DMS53 treated with DMSO at 0.1 percent for 48 hours (cell line): ENCODE data around the gene TMEM185B.
A peak's percentile ranks its signal among the peaks of the same experiment; 100 is the strongest.
"Not testable (repeated sequence)": the region's sequence is repeated elsewhere in the genome, so short reads cannot be mapped to it uniquely, and the experiment has no call there.

Source experiments
- DNase-seq: peaks from one replicate; lab custom pipeline; 2025; ENCODE audit not compliant: unreplicated experiment; lab: John Stamatoyannopoulos, UW

Gene TMEM185B

DNA sequence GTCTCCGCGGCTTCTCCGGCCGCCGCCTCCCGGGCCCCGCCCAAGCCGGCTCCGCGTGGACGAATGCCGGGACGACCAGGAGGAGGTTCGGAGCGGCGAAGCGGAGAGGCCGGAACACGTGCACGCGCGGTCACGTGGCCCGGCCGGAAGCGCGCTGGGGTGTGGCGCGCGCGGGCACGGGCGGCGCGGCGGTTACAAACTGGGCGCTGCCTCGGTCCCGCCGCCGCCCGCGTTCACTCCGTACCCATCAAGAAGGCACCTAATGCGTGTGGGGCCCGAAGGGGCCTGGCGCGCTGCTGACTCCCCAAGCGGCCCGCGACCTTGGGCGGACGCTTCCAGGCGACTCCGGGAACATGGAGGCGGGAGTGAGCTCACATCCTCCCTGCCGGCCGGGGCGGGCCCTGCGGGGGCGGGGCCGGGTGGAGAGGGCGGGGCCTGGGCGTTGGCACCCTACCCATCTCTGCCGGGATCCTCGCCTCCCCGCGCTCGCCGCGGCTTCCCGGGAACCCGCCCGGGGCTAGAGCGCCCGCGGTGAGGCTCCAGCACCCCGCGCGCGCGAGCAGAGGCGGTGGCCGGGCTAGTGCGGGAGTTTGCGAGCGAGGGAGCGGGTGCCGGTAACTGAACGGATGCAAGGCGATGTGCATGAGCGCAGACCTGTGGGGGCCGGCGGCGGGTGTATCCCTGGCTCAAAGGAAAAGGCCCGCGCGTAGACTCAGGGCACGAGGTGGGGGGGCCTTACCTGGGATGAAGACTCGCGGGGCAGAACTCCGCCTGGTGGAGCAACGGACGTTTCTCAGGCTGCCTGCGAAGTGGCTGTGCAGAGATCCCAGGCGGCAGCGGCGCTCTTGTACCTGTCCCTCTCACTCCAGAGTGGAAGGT lies at the start of gene TMEM185B:
TMEM185B (minus strand) TSS at position 367 of the 879 bp plus-strand sequence. CDS start 424 bp downstream, outside the sequence.
- DNase-seq, result peak; percentile 77

DNA sequence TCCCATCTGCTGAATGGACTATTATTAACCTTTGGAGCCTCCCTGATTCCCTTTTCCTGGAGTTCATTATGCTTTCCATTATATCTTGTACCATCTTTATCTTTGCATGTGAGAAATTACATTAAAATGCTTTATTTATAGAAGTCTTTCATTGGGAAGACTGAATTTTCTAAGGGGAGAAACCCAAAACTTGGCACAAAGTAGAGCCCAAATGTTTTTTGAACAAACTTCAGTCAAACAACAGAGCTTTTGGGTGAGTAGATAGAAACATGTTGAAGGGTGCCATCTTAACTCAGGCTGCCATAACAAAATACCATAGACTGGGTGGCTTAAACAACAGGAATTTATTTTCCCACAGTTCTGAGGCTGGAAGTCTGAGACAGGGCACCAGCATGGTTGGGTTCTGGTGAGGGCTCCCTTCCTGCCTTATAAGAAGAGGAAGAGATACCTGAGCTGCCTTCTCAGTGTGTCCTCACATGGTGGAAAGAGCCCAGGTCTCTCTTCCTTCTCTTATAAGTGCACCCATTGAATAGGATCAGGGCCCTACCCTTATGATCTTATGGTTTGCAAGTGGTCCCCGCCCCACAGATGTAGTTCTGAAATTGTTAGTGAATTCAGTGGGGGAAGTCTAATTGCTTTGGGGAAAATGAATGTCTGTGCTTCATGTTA lies 48.6 kb upstream of the TMEM185B start:
- no peak for DNase-seq

DNA sequence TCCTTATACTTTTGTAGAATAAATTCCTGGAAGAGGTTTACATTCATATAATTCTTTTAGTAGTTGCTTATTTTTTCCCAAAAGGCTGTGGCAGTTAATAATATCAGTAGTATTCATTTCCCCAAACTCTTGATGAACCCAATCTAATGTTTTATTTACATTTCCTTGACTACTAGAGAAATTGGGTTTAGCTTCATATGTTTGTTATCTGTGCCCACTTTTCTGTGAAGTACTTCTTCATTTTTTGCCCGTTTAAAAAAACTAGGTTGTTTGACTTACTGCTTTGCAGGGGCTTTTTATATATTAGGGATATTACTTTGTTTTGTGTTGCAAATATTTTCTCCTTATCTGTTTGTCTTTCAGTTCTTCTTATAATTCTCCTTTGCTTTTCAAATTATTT lies 46.6 kb upstream of the TMEM185B start:
- no peak for DNase-seq

DNA sequence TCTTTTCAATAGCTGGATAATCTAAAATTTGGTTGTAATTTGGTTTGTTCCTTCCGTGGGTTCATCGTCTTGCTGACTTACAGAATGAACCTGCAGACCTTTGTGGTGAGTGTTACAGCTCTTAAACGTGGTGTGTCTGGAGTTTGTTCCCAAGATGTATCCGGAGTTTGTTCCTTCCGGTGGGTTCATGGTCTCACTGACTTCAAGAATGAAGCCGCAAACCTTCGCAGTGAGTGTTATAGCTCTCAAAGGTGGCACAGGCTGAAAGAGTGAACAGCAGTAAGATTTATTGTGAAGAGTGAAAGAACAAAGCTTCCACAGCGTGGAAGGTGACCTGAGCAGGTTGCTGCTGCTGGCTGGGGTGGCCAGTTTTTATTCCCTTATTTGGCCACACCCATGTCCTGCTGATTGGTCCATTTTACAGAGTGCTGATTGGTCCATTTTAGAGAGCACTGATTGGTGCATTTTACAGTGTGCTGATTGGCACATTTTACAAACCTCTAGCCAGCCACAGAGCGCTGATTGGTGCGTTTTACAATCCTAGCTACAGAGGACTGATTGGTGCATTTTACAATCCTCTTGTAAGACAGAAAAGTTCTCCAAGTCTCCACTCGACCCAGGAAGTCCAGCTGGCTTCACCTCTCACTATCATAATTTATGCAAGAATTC lies 46.0 kb upstream of the TMEM185B start:
- no peak for DNase-seq

DNA sequence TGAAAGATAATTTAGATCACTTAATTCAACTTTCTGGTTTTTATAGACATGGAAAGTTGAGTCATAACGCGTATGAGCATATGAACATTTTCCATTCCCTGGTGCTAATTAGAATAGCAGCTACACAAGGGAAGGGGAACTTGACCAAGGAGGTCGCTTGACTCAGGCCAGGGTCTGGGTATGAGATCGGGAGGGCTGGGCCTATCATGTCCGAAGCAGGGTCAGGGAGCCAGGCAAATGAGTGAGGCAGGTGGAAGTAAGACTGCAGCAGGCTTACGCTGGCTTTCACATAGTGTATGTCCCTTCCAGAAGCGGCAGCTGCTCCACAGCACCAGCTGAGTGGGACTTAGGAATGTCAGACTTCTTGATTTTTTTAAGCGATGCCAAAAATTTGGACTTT lies 44.1 kb upstream of the TMEM185B start:
- DNase-seq, result no peak

DNA sequence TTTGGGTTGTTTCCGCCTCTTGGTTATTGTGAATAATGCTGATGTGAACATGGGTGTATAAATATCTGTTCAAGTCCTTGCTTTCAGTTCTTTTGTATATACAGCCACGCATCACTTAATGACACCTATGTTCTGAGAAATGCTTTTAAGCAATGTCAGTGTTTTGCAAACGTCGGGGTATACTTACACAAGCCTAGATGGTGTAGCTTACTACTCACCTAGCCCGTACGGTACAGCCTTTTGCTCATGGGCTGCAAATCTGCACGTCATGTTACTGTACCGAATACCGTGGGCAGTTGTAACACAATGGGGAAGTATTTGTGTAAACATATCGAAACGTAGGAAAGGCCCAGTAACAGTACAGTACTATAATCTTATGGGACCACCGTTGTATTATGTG lies 41.8 kb upstream of the TMEM185B start:
- no peak for DNase-seq

DNA sequence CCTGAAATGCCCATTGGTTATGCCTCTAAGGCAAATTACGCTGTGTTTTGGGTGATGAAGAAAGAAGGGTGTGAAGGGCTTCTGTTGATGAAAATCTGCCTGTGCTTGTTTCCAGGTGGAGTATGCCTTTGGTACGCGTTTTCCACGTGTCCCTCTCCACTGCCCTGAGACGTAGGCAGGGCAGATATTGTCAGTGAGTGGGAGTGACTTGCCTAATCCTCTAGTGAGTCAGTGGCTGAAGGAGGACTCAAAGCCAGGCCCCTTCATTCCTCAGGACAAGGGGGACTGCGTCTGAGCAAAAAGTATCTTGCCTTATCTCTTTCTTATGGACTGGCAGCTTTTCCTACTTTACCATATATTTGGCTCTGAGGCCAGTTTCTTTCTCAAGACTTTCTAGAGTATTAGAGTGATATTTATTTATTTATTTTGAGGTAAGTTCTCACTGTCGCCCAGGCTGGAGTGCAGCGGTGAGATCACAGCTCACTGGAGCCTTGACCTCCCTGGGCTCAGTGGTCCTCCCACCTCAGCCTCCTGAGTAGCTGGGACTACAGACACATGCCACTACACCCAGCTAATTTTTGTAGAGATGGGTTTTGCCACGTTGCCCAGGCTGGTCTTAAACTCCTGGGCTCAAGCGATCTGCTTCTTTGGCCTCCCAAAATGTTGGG lies 39.7 kb upstream of the TMEM185B start:
- no peak for DNase-seq

DNA sequence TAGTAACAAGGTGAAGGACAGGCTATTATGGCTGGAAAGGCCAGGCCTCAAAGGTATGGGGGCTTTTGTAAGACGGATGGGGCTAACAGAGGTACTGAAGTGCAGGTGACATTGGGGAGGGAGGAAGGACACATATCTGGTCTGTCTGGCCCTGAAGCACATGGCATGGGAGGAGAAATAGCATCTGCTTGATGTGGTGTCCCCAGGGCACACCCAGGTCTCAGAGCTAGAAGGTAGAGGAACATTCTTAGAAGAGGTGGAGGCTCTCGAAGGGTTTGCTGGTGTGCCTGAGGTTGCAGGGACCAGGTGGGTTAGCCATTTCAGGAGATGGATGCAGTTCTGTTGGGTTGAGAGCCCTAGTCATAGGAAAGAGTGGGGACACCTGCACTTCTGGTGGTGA lies 39.0 kb upstream of the TMEM185B start:
- no peak for DNase-seq

DNA sequence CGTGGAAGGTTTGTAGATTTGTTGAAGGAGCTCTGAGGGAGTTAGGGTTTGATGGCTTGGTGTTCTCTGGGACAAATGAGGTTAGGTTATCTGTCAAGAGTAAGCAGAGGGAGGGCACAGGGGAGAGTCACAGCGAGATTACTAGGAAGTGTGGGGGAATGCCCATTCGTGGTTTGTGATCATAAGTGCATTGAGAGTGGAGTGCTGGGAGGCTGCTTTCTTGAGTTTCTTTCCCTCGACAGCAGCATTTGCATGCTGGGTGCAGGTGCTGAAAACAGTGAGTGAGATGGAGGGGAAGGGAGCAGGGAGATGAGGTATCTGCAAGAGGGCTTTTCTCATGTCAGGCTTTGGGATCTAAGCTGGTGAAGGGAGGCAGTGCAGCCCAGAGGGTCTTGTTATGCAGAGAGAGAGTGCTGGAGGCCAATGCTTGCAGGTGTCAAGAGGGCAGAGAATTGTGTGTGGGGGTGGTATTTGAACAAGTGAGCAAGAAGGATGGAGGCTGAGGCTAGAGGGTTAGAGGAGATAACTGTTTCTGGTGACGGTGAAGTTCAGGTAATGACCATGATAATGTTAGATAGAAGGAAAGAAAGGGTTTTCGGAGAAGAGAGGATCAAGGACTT lies 38.3 kb upstream of the TMEM185B start:
- DNase-seq, result no peak

DNA sequence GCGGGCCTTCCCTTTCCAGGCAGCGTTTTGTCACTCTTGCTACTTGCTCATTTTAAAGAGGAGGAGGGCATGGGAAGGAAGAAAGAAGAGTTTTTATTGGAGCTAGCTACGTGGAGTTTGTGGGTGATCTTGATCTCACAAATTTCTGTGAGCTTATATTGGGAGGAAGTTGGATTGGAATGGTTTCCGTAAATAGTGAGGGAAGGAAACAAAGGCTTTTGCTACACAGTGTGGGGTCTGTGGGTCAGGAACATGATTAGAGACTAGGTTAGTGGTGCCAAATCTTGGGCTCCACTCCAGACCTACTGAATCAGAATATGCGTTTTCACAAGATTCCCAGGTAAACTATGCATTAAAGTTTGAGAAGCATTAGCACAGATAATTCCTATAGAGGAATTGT lies 37.5 kb upstream of the TMEM185B start:
- no peak for DNase-seq

DNA sequence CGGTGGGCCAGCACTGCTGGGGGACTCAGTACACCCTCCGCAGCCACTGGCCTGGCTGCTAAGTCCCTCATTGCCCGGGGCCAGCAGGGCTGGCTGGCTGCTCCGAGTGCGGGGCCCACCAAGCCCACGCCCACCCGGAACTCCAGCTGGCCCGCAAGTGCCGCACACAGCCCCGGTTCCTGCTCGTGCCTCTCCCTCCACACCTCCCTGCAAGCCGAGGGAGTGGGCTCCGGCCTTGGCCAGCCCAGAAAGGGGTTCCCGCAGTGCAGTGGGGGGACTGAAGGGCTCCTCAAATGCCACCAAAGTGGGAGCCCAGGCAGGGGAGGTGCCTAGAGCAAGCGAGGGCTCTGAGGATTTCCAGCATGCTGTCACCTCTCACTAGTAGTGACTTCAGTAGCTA lies 36.7 kb upstream of the TMEM185B start:
- DNase-seq, result not testable (repeated sequence)

DNA sequence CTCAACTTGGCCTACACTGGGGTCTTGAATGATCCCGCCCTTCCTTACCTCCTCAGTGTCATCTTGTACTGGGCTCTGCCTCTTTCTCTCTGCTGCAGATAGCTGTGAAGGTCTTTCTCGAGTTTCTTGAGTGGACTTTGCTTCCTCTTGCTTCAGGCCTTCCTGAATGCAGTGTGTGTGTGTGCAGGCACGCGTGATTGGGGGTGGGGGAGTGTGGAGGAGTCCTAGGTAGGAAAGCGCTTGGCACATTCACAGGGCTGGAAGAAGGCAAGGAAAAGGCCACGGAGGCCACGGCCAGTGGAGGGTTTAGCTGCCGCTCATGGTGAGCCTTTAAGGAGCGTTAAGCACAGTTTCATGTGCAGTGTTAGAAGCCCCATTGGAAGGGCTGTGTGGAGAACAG lies 35.0 kb upstream of the TMEM185B start:
- no peak for DNase-seq

DNA sequence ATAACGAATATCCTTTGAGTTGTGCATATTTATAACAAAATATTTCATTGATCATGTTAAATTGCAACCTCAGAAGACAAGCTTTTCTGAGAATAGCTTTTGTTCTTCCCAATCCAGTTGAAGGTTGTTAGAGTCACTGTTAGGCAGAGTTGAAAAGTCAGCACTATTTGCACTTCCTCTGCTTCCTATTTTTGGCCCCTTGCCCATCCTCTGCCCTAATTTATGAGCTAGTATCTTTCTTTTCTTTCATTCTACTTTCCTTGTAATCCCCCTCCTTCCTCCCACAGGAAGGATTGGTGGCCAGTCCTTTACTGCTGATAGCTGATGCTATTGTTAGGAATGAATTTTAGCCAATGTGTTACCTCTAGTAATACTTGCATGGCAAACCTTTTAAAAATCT lies 34.3 kb upstream of the TMEM185B start:
- no peak for DNase-seq

DNA sequence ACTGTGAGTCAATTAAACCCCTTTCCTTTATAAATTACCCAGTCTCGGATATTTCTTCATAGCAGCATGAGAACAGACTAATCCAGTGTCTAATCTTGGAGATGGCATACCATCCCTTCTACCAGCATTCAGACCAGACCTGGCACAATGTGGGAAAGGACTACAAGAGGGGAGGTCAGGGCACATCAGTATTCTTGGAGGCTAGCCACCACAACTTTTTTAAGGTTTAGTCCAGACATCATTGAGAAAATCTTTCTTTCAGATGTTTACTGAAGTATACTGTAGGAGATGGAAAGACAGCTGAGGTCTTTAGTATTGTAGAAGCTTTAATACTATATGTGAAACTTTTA lies 33.4 kb upstream of the TMEM185B start:
- DNase-seq, result no peak

DNA sequence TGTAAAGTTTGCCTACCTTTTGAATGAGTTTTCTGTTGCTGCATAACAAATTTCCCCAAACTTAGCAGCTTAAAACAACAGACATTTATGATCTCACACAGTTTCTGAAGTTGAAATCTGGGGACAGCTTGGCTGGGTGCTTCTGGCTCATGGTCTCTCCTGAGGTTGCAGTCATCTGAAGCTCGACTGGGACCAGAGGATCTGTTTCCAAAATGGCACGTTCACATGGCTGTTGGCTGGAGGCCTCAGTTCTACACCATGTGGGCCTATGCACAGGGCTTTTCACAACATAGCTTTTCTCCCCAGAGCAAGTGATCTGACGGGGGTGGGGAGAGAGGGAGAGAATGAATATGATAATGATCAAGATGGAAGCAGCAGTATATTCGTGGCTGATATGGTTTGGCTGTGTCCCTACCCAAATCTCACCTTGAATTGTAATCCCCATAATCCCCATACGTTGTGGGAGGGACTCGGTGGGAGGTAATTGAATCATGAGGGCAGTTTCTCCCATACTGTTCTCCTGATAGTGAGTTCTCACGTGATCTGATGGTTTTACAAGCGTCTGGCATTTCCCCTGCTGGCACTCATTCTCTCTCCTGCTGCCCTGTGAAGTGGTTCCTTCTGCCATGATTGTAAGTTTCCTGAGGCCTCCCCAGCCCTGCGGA lies 32.9 kb upstream of the TMEM185B start:
- no peak for DNase-seq

DNA sequence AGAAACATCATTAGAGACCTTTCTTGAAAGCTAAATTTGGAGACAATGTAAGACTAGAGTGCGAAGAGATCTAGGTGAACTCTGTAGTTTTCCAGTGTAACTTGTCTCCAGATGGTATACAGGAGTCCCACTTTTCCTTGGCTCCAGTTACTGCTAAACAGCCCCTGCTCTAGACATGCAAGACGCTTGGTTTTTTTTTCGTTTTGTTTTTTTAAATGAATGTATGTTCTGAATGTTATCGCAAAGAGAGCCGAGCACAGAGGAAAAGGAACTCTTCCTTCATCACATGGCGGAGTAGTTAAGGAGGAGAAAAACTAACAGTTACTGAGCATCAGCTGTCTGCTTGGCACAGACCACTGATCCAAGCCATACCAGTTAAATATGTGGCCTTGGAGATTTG lies 31.9 kb upstream of the TMEM185B start:
- DNase-seq, result no peak

DNA sequence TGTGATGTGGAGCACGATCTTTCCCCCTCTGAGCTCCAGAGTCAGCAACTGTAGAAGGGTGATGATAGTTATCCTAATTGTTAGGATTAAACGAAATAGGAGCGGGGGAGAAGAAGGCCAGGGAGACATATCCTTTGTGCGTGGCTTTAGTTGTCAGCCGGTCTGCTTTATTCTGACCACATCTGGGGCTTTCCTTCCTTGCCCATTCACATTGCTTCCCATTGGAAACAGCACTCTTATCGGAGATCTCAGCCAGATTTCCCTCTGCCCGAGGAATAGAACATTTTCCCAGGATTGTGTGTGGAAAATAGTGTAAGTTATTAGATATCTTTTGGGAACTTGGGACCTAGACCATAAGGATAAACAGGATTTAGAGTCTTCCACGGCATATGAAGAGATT lies 31.0 kb upstream of the TMEM185B start:
- no peak for DNase-seq

DNA sequence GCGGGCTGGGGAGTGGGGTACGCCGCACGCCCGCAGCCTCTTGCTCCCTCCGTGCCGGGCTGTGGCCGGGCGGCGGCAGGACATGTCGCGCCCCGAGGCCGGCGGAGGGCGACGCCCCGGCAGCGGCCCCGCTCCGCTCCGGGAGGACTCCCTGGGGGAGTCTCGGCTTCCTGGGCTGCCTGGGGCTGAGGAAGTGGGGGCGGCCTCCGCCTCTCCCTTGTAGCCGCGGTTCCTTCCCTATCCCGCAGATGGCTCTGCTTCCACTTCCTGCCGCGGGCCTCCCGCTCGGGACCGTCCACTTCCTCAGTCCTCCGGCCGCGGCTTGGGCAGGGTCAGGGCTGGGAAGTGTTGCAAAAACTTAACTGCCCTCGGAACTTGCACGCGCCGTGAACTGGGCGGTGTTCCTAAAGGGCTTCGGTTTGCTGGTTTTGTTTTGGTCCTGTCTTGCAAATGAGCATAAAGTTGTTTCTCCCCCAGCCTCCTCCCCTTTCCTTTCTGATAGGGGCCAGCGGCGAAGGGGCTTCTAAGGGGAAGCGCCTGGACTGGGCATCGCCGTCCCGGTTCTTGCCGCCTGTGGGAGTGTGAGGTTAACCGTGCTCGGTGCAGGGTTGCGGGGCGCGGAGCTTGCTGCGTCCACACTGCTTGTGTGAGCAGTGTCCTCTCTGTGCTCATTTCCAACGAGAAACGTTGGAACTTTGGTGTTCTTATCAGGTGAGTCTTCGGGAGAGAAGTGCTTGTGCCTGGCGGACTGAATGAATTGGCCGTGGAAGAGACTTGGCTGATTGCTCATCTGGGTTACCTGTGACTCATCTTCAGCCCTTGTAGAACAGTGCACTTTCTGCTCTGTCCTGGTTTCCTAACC lies 30.1 kb upstream of the TMEM185B start:
- DNase-seq, result peak; percentile 47

DNA sequence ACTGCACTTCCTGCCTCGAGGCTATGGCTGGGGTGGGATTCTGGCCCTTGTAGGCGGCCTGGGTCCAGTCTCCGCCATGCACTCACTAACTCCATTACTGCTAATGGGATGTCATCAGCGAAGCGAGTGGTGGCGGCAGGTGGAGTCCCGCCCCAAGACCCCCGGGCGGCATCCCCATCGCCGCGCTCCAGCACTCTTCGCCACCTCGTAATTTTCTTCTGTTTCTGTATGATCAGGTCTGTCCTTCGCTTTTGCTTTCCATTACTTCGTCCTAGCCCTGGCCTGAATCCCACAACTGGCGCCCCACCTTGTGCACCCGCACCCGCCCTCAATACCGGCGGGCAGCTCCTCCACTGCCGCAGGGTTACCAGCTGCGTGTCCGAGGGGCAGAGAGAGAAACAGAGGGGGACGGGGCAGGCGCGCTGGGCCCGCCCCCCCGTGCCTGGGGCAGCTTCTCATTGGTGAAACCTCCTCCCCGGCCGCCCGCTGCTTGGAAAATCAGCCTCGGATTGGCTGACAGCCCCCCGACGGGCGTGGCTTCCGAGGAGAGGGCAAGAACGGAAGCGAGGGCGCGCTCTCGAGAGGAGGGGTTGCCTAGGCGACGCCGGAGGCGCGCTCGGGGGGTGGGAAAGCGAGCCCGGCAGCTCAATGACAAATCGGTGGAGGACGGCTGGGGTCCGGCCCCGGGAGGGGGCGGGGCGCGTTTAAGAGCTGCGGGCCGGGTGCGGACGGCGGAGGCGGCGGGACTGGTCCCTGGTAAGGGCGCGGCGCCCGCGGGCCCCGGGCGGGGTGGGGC lies 29.2 kb upstream of the TMEM185B start, which contains the start of gene RALB:
RALB (plus strand) TSS at position 628 of the 796 bp plus-strand sequence. CDS start 25,813 bp downstream, outside the sequence.
- DNase-seq, result peak; percentile 94
